HG03060 (cell line): ENCODE results near the gene PLCD1.

Source experiments
- ATAC-seq: cut with Tn5 transposase; IDR thresholded peaks from one replicate; pipeline ENCODE4 v1.9.1; 2021; ENCODE audit warnings: low read depth, moderate number of reproducible peaks; ENCODE audit not compliant: unreplicated experiment

Gene PLCD1

GRCh38 chr3:38001456-38002081 is 27.9 kb downstream of the PLCD1 start:
- no peak for ATAC-seq

GRCh38 chr3:38000965-38001455 is 28.4 kb downstream of the PLCD1 start:
- ATAC-seq, result no peak

GRCh38 chr3:38000242-38000916 is 29.1 kb downstream of the PLCD1 start:
- ATAC-seq, result no peak

- ATAC-seq, result no peak
These were observed 29.6 kb downstream of the PLCD1 start for GRCh38 chr3:37999836-38000235.

GRCh38 chr3:37997791-37998370 is 31.6 kb downstream of the PLCD1 start:
- no peak for ATAC-seq

- ATAC-seq, result no peak
These were observed 32.1 kb downstream of the PLCD1 start for GRCh38 chr3:37997342-37997741.

GRCh38 chr3:37996785-37997301 is 32.6 kb downstream of the PLCD1 start:
- peak; percentile 69 for ATAC-seq

- ATAC-seq, result no peak
These were observed 33.5 kb downstream of the PLCD1 start for GRCh38 chr3:37995652-37996641.

GRCh38 chr3:37994639-37994972 is 34.8 kb downstream of the PLCD1 start:
- ATAC-seq, result no peak

- ATAC-seq, result no peak
These were observed 35.4 kb downstream of the PLCD1 start for GRCh38 chr3:37993820-37994638.

- no peak for ATAC-seq
These were observed 36.0 kb downstream of the PLCD1 start for GRCh38 chr3:37993460-37993819.

GRCh38 chr3:37993067-37993455 is 36.4 kb downstream of the PLCD1 start:
- ATAC-seq, result no peak

- no peak for ATAC-seq
These were observed 37.0 kb downstream of the PLCD1 start for GRCh38 chr3:37992271-37993066.

- no peak for ATAC-seq
These were observed 37.6 kb downstream of the PLCD1 start for GRCh38 chr3:37991823-37992222.

GRCh38 chr3:37991109-37991508 is 38.3 kb downstream of the PLCD1 start:
- ATAC-seq, result no peak

- ATAC-seq, result no peak
These were observed 38.9 kb downstream of the PLCD1 start, which contains the start of gene VILL for GRCh38 chr3:37990527-37990926. Gene VILL (plus strand): TSS chr3:37990786. CDS start chr3:37993673, 2,887 bp downstream.

GRCh38 chr3:37989821-37990480 is 39.5 kb downstream of the PLCD1 start:
- ATAC-seq, result no peak

- ATAC-seq, result no peak
These were observed 40.4 kb downstream of the PLCD1 start for GRCh38 chr3:37988931-37989525.
